Sigmoid colon (tissue), 7 donors: ENCODE data around the gene PLEKHG4B. TPM values are rescaled to one million over a fixed set of nuclear protein-coding genes. Genes with fewer than 3 reads are reported as not detected.

ENCODE experiments used
- DNase-seq: peaks from one replicate; pipeline ENCODE4 v3.0.0-alpha.2; 2019
- H3K27ac ChIP-seq, 4 donors: fragments of 200-600 bp; sonication (generic); one replicate each; pipeline ENCODE4 v1.5.1; 2016 to 2019; ENCODE audit warnings: mild to moderate bottlenecking in 1 of 4
- H3K27me3 ChIP-seq, 3 donors: fragments of 200-600 bp; sonication (generic); one replicate each; pipeline ENCODE4 v1.5.1; 2019; ENCODE audit warnings: mild to moderate bottlenecking in 1 of 3
- H3K36me3 ChIP-seq, 4 donors: fragments of 200-600 bp; sonication (generic); one replicate each; pipeline ENCODE4 v1.5.1; 2016 to 2019
- H3K4me1 ChIP-seq, 4 donors: fragments of 200-600 bp; sonication (generic); one replicate each; pipeline ENCODE4 v1.5.1; 2017 to 2019
- H3K4me3 ChIP-seq, 4 donors: fragments of 200-600 bp; sonication (generic); one replicate each; pipeline ENCODE4 v1.5.1; 2017 to 2019; ENCODE audit warnings: mild to moderate bottlenecking in 2 of 4, moderate library complexity in 1 of 4
- H3K9me3 ChIP-seq, 4 donors: fragments of 200-600 bp in 3 of 4; sonication (generic) in 3 of 4; one replicate each; pipeline versions ENCODE4 v1.5.1 to v1.6.1; 2013 to 2019
- EP300 ChIP-seq, 4 donors: sonication (generic); formaldehyde crosslinking; IDR thresholded peaks; one replicate each; pipeline ENCODE4 v1.6.1; 2017; ENCODE audit warnings: antibody characterized with exemption in 4 of 4
- POLR2A ChIP-seq, 2 donors: fragments of 450-650 bp; IDR thresholded peaks; one replicate each; pipeline ENCODE4 v1.6.1; 2016; ENCODE audit warnings: antibody characterized with exemption in 2 of 2, mild to moderate bottlenecking in 2 of 2, moderate library complexity in 2 of 2
- POLR2AphosphoS5 ChIP-seq, 4 donors: sonication (generic); formaldehyde crosslinking; IDR thresholded peaks; one replicate each; pipeline ENCODE4 v1.6.1; 2017; ENCODE audit warnings: antibody characterized with exemption in 4 of 4
- WGBS, 2 donors: extraction: QIAGEN DNeasy Blood & Tissue Kit; methylation state at CpG; one replicate each; pipeline ENCODE4 v1.1.7; 2013; 5-methylcytosine and 5-hydroxymethylcytosine counted together
- intact Hi-C: fragments of 100-400 bp; cut with DNase I; formaldehyde crosslinking; loops from one replicate; pipeline ENCODE4 v1.15.1; 2023
- polyA plus RNA-seq, 3 donors: library from polyadenylated mRNA; stranded (reverse); fragments of 200-250 nt; gene quantifications; one replicate each; pipeline ENCODE4 v1.2.3, GENCODE V29; 2013
- total RNA-seq, 4 donors: library from RNA; depleted of rRNA; stranded (reverse); fragments of >200 nt; gene quantifications; one replicate each; pipeline ENCODE4 v1.1.0, GENCODE V29; 2016
- TF ChIP-seq, protein P1 (sequence below), 4 experiments: fragments of 450-650 bp in 3 of 4; fragments of 200-600 bp in 1 of 4; IDR thresholded peaks; one replicate each; pipeline ENCODE4 v1.5.1; 2016 to 2019; ENCODE audit warnings: antibody characterized with exemption in 4 of 4, mild to moderate bottlenecking in 3 of 4, moderate library complexity in 2 of 4
- donor health status: healthy with polysubstance abuse.
- donor health status: Bipolar disorder and iron deficiency.
- donor health status: healthy.

The PLEKHG4B gene
- total and polyA plus RNA-seq, 7 donors, result 0.04 to 1.9 (median 0.36) TPM; not detected in 2

- Histone ChIP-seq H3K9me3 (no peaks in the 10 kb centered on the region), H3K36me3 (no peaks in the 10 kb centered on the region), H3K27me3 (peaks cover 0 to 5% (median 0%) of the 10 kb centered on the region in 3 donors), H3K27ac (no peak overlapping the region), H3K4me1 (peaks cover 0 to 43% (median 38%) of the 10 kb centered on the region in 4 donors), H3K4me3 (no peak overlapping the region)
- TF ChIP-seq, protein P1, sequence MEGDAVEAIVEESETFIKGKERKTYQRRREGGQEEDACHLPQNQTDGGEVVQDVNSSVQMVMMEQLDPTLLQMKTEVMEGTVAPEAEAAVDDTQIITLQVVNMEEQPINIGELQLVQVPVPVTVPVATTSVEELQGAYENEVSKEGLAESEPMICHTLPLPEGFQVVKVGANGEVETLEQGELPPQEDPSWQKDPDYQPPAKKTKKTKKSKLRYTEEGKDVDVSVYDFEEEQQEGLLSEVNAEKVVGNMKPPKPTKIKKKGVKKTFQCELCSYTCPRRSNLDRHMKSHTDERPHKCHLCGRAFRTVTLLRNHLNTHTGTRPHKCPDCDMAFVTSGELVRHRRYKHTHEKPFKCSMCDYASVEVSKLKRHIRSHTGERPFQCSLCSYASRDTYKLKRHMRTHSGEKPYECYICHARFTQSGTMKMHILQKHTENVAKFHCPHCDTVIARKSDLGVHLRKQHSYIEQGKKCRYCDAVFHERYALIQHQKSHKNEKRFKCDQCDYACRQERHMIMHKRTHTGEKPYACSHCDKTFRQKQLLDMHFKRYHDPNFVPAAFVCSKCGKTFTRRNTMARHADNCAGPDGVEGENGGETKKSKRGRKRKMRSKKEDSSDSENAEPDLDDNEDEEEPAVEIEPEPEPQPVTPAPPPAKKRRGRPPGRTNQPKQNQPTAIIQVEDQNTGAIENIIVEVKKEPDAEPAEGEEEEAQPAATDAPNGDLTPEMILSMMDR (IDR thresholded peaks at IDR 0.05), result no peak
- TF ChIP-seq POLR2AphosphoS5 (IDR thresholded peaks at IDR 0.05) (no peak), POLR2A (IDR thresholded peaks at IDR 0.05) (no peak), EP300 (IDR thresholded peaks at IDR 0.05) (no peak)
- WGBS, 2 donors, result 74 to 84% methylated on average over 28 of the region's 28 CpGs
- intact Hi-C loops, result loop anchor here (5.0 kb wide), 1 partner anchor 81 kb away; no protein-coding TSS in a partner anchor
- DNase-seq, result peak; percentile 57
These were observed 94.4 kb downstream of the PLEKHG4B start for GRCh38 chr5:186091-187041.

DNA sequence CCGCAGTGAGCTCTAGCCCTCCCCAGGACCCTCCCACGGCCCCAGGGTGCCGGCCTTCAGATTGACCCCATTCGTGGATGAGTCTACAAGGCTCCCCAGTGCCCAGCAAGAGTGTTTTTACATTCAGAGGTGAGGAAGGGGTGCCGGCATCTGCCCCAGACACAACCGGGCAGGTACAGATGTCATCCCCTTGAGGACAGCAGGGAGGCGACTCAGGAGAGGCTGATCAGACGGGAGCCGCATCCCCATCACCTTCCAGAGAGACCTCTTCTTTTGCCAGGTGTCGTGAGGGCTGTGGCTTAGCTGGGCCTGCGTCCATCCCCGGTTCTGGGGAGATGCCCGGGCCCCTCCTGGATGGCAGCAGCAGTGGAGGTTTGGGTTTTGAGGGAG is 95.1 kb downstream of the PLEKHG4B start:
- TF ChIP-seq POLR2AphosphoS5 (IDR thresholded peaks at IDR 0.05) (no peak), POLR2A (IDR thresholded peaks at IDR 0.05) (no peak), EP300 (IDR thresholded peaks at IDR 0.05) (no peak)
- TF ChIP-seq, protein P1 (IDR thresholded peaks at IDR 0.05), result no peak
- peaks cover 0 to 12% (median 0%) of the 10 kb centered on the region in 3 donors for H3K27me3 ChIP-seq
- intact Hi-C loops, result loop anchor here (5.0 kb wide), 1 partner anchor 80 kb away; no protein-coding TSS in a partner anchor
- H3K4me3 ChIP-seq, result no peak overlapping the region
- WGBS, 2 donors, result 69 to 88% methylated on average over 13 of the region's 13 CpGs
- H3K27ac ChIP-seq, result no peak overlapping the region
- H3K9me3 ChIP-seq, result no peaks in the 10 kb centered on the region
- no peaks in the 10 kb centered on the region for H3K36me3 ChIP-seq
- H3K4me1 ChIP-seq, result peaks cover 0 to 49% (median 44%) of the 10 kb centered on the region in 4 donors
- DNase-seq, result peak; percentile 52

GRCh38 chr5:187617-188451 is 95.9 kb downstream of the PLEKHG4B start:
- DNase-seq, result peak; percentile 59

More at GRCh38 chr5:187617-188451, 95.9 kb downstream of the PLEKHG4B start:
- H3K4me3 ChIP-seq, result peak overlapping the region in 3 of 4 donors; percentile 21 to 34 (median 32)
- no peaks in the 10 kb centered on the region for H3K9me3 ChIP-seq
- peaks cover 0 to 49% (median 44%) of the 10 kb centered on the region in 4 donors for H3K4me1 ChIP-seq
- H3K27ac ChIP-seq, result no peak overlapping the region
- no peaks in the 10 kb centered on the region for H3K36me3 ChIP-seq
- intact Hi-C loops, result loop anchor here (1.0 to 5.0 kb wide), 2 partner anchors 30 to 79 kb away; partner anchors contain the start of genes CCDC127 and SDHA
- TF ChIP-seq, protein P1 (IDR thresholded peaks at IDR 0.05), result no peak
- no peak for TF ChIP-seq EP300 (IDR thresholded peaks at IDR 0.05)
- TF ChIP-seq POLR2AphosphoS5 (IDR thresholded peaks at IDR 0.05), result no peak
- TF ChIP-seq POLR2A (IDR thresholded peaks at IDR 0.05), result no peak
- H3K27me3 ChIP-seq, result peaks cover 0 to 14% (median 0%) of the 10 kb centered on the region in 3 donors
- 46 to 64% methylated on average over 21 of the region's 21 CpGs for WGBS, 2 donors
